GM18909 (cell line): ENCODE results near the gene TGFB1.
"Not testable (repeated sequence)": the region's sequence is repeated elsewhere in the genome, so short reads cannot be mapped to it uniquely, and the experiment has no call there.

Experiments
- ATAC-seq: cut with Tn5 transposase; IDR thresholded peaks from one replicate; pipeline ENCODE4 v1.9.1; 2021; ENCODE audit warnings: mild to moderate bottlenecking; ENCODE audit not compliant: unreplicated experiment, poor library complexity

Gene TGFB1

GRCh38 chr19:41305927-41306793 is 47.6 kb downstream of the TGFB1 start:
- no peak for ATAC-seq

- ATAC-seq, result no peak
Observed at GRCh38 chr19:41304706-41305483, 48.8 kb downstream of the TGFB1 start.

DNA sequence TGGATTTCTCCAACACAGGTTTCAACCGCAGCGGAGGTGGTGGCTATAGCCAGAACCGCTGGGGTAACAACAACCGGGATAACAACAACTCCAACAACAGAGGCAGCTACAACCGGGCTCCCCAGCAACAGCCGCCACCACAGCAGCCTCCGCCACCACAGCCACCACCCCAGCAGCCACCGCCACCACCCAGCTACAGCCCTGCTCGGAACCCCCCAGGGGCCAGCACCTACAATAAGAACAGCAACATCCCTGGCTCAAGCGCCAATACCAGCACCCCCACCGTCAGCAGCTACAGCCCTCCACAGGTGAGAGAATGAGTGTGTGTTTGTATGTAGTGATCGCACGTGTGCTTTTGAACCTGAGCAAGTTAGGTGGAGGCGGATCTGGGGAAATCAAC is 49.8 kb downstream of the TGFB1 start:
- no peak for ATAC-seq

DNA sequence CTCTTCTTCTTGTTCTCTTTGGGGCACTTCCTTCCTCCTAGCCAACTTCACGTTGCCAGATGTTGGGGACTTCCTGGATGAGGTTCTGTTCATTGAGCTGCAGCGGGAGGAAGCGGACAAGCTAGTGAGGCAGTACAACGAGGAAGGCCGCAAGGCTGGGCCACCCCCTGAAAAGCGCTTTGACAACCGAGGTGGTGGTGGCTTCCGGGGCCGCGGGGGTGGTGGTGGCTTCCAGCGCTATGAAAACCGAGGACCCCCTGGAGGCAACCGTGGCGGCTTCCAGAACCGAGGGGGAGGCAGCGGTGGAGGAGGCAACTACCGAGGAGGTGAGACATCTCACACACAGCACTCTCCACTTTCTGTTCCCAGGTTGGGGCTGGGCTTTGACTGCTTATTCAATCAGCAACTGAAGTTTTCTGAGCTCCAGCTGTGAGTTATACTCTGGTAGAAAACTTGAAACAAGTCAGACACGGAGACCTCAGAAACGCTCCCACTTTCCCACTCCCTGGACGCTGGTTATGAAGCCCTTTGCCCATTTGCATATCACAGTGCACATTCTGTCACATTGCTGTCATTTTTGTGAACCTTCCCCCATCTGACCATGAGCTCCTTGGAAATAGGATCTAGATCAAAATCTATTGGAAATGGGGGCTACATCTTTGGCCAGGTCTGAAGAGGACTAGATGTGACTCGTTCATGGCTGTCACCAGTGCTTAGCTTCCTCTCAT is 50.9 kb downstream of the TGFB1 start:
- no peak for ATAC-seq

- no peak for ATAC-seq
Observed at GRCh38 chr19:41300555-41300954, 53.2 kb downstream of the TGFB1 start.

GRCh38 chr19:41299755-41300089 is 54.0 kb downstream of the TGFB1 start:
- ATAC-seq, result no peak

DNA sequence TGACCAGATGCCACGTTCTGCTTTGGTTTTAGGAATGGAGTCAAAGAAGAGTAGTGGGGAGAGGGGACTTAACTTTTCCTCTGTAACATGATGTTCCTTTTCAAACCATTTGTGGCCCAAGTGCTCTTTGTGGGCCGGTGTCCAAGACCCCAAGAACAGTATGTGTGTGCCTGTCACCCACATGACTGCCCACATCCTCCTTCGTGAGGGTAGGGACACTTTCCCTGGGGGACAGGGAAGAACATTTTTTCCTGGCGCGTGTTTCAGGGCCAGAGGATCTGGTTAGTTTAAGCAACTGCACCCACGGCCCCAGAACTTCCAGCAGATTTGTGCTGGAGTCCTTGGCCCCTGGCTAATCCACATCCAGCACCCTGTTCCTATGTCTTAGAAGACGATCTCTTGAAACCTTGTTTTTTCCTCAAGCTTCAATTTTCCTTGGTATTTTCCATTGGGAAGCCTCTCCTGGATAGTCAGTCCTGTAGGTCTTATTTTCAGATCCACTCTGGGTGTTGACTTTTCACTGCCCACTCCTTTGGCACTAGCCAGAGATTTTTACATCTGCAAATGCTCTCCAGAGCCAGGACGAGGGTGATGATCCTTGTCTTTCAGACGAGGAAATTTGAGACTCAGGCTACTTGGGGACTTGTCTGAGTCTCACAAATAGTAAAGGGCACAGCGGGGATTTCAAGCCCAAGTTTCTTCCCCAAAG is 54.5 kb downstream of the TGFB1 start:
- ATAC-seq, result no peak

DNA sequence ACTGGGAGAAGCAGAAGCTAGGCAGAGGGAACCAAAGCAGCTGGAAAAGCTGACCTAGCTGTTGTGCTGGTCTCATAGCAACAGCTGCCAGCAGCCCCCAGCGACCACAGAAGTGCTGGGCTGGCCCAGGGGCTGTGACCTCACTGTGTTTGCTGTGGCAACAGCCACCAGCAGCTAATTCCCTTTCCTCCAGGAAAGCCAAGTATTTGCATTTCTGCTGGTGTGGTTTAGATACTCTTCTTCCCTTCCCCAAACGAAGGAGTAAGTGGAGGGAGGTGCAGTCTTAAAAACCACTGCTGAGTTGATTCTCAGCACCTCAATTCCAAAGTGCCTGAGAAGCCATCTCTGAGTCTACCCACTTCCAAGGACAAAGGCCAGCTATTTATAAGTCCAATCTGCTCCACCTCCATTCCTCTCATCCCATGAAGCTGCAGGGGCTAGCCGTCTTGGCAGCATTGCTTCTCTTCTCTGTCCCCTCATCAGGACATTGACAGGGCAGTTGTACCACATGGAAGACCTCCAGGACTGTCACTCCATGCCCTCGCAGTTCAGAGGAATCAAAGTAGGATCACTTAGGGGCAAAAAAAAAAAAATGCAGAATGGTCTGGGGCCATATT is 55.3 kb downstream of the TGFB1 start:
- ATAC-seq, result no peak

DNA sequence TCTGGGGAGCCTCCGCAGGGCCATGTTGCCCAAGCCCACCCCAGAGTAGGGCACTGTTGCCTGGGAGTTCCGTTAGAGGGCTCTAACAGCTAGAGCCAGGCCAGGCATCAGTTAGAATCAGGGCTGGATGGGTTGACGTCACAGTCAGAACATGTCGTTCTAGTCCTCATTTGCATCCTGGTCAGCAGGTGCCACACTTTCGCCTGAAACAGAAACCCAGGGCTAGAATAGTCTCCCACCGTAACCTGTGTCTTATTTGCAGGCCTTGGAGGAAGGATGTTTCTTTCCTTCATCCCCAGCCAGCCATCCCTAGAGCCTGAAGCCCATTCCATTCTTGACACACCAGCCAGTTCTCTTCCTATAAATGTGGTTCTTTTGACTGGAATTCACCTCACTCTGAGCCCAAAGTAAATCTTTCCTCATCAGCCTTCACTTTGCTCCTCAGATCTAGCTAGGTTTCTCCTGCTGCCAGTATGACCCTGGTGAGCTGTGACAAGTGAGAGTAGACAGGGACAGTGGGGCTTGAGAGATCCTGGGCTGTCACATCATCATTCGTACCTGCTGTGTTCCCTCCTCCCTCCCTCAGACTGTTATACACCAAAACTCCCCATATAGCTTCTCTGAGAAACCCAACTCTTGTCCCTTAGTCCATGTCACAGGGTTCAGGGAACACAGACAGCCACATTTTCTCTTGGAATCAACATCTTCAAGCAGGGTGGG is 55.9 kb downstream of the TGFB1 start:
- ATAC-seq, result peak; percentile 79

- ATAC-seq, result no peak
Observed at GRCh38 chr19:41296433-41296871, 57.3 kb downstream of the TGFB1 start.

DNA sequence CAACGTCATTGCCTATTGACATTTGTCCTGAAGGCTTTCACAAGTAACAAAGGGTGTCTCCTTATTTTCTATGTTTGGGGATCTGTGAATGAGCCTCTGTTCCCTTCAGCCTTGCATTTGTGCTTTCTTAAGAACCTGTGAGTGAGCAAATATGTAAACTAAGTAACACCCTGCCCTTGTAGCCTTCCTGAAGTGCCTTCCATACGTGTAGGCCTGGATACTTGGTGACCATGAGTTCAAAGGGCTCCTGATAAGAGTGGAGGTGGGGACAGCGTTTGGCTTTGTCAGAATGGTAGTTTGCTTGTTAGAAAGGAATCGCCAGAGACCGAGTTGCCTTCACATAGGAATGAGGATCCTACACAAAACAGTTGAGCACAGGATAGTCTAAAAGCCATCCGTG is 58.2 kb downstream of the TGFB1 start:
- ATAC-seq, result no peak

GRCh38 chr19:41294393-41294792 is 59.3 kb downstream of the TGFB1 start:
- no peak for ATAC-seq

DNA sequence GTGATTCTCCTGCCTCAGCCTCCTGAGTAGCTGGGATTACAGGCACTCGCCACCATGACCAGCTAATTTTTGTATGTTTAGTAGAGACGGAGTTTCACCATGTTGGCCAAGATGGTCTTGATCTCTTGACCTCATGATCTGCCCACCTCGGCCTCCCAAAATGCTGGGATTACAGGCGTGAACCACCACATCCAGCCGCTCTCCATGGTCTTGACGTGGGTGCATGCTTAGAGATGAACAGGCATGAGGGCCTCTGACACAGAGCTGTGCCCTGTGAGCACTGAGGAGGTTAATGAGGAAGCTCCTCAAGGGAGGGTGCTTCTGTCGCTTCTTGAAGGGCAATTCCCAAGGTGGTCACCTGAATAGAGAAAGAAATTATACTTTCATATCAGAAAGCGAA is 63.9 kb downstream of the TGFB1 start:
- ATAC-seq, result not testable (repeated sequence)

DNA sequence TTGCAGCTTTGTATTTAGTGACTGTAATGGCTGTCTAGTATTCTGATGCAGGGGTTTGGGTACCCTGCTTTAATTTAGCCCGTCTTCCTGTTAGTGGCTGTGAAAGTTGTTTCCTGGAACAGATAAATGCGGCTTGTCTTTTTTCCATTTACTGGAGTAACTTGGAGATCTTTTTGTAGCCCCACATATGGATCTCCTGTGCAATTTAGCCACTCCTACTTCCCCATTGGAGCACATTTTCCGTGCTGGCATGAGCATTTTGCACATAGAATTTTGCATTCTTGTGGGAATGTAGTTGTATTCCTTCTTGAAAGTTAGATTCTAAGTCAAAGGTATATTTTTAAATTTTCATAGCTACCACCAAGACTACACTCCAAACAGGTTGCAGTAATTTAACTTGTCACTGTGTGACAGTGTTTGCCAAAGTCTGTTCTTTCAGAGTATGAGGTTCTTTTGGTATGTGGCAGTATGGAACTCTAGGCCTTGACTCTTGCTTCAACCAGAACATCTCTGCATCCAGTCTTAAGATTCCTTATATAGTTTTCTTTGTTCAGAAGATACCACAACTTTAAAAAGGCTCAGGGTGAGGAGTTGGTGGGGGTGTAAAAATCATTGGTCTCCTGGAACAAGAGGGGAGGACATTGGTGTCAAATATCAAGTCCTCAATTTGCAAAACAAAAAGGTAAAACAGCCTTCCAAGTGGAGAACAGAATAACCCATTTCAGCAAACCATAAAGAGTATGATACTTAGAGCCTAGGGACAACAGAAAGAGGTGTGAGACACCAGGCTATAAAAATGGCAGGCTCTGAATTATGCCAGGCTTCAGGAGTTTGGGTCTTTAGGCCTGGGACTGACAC is 64.8 kb downstream of the TGFB1 start:
- no peak for ATAC-seq
